Stimulated activated CD8-positive, alpha-beta memory T cell treated with anti-CD3 and anti-CD28 coated beads, Interleukin-7, amount 100 ng/mL, for 48 hours (primary cell): ENCODE results near the gene ANKMY1.

Source experiments
- DNase-seq, 2 donors: peaks; one replicate each; pipeline ENCODE4 v3.0.0-alpha.2; 2020; ENCODE audit warnings: low read depth in 1 of 2; ENCODE audit errors: extremely low read depth in 1 of 2

Gene ANKMY1

DNA sequence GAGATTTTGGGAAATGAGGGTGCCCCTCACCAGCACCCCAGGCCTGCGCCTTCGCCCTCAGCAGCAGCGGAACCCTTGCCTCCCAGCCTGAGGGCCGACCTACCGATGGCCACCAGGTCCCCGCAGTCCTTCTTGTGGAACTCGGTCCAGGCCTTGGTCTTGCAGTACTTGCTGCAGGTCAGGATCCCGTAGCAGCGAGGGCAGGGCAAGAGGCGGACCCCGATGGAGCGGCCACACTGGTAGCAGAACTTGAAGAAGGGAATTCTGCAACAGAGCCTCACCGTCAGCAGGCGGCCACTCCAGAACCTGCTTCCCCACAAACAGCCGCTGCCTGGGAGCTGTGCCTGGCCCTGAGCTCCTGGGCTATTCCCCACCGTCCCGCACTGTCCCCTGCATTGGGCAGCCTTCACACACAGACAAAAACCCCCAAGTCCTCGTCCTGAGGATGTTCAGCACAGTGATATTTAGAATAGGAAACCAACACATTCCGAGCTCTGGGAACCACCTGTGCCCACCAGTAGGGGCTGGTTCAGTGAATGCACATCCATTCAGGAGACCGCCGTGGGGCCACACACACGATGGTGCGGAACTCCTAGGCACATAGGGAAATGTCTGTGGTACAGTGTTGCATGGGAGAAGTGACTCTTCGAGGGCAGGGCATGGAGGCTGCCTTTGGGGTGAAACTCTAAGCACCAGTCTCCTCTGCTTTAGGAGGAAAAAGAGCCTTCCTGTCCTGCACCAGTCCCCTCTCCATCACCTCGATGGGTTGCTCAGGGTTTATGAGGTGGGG lies 76.8 kb downstream of the ANKMY1 start:
- DNase-seq: no peak

DNA sequence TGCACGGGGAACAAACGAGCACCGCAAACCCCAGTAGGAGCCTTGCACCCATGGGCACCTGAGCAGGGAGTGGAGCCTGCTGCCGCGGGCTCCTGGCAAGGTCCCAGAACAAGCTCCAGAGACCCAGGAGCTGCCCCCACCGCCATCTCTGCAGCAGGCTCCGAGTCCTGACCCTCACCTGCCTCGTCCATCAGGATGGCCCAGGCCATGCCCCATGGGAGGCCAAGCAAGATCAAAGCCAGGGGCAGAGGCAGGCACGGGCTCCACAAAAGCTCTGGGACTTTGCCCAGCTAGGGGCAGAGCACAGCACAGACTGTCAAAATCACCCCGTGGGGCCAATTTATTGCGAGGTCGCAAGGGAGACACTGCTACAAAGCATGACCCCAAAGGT lies 78.7 kb downstream of the ANKMY1 start:
- no peak for DNase-seq

- no peak for DNase-seq
Observed at GRCh38 chr2:240478346-240479110, 79.3 kb downstream of the ANKMY1 start.

- DNase-seq: no peak
Observed at GRCh38 chr2:240477916-240478315, 79.9 kb downstream of the ANKMY1 start.

GRCh38 chr2:240473211-240473610 lies 84.6 kb downstream of the ANKMY1 start:
- DNase-seq: no peak

DNA sequence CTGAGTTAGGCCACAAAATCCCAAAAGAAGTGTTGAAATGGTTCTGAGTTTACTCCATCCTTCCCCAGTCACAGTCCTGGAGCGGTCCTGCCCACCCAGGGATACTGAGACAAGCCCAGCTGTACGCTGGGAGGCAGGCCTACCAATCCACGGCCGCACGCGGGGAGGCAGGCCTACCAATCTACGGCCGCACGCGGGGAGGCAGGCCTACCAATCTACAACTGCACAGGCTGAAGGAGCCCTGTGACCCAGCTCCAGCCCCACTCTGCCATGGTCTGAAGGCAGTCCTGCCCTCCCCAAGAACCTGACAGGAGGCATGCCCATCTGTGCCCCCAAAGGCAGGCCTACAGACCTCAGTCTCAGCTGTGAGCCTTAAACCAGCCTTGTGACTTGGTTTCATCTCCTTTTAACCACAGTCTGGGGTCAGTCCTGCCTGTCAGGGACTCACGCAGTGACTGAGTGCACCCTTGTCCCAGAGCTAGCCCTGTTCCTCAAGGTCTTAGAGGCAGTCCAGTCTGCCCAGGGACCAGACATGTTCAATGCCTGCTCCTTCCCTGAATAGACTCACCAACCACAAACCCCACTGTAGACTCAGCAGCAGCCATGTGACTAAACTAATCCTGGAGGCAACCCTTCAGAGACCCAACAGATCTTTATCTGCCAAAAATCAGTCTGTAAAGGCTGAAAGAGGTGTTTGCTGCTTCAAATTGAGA lies 85.6 kb downstream of the ANKMY1 start:
- no peak for DNase-seq

GRCh38 chr2:240469740-240470139 lies 88.0 kb downstream of the ANKMY1 start:
- no peak for DNase-seq

DNA sequence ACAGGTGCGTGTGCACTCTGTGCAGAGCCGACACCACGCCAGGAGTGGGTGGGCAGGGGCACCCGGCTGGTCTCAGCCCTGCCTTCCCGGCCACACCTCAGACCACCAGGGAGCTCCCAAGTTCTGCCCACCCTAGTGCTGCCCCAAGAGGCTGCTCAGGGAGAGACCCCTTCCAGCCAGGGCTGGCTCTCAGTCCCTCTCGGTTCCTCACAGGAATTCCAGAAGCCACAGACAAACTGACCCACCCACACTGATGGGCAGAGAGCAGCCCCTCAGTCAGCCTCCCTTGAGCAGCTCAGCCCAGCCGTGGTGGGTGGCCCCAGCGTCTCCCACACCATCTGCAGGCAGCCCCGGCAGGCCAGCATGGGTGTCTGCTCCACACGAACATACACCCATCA lies 88.5 kb downstream of the ANKMY1 start:
- DNase-seq: no peak

GRCh38 chr2:240468303-240469238 lies 89.2 kb downstream of the ANKMY1 start:
- DNase-seq: no peak

- no peak for DNase-seq
Observed at GRCh38 chr2:240467659-240468302, 90.0 kb downstream of the ANKMY1 start.

GRCh38 chr2:240467149-240467642 lies 90.6 kb downstream of the ANKMY1 start:
- no peak for DNase-seq

DNA sequence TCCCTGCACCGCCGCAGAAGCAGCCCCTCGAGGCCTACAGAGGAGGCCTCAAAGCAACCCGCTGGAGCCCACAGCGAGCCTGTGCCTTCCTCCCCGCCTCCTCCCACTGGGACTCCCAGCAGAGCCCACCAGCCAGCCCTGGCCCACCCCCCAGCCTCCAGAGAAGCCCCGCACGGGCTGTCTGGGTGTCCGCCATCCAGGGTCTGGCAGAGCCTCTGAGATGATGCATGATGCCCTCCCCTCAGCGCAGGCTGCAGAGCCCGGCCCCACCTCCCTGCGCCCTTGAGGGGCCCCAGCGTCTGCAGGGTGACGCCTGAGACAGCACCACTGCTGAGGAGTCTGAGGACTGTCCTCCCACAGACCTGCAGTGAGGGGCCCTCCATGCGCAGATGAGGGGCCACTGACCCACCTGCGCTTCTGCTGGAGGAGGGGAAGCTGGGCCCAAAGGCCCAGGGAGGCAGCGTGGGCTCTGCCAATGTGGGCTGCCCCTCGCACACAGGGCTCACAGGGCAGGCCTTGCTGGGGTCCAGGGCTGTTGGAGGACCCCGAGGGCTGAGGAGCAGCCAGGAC lies 91.1 kb downstream of the ANKMY1 start:
- DNase-seq: no peak

DNA sequence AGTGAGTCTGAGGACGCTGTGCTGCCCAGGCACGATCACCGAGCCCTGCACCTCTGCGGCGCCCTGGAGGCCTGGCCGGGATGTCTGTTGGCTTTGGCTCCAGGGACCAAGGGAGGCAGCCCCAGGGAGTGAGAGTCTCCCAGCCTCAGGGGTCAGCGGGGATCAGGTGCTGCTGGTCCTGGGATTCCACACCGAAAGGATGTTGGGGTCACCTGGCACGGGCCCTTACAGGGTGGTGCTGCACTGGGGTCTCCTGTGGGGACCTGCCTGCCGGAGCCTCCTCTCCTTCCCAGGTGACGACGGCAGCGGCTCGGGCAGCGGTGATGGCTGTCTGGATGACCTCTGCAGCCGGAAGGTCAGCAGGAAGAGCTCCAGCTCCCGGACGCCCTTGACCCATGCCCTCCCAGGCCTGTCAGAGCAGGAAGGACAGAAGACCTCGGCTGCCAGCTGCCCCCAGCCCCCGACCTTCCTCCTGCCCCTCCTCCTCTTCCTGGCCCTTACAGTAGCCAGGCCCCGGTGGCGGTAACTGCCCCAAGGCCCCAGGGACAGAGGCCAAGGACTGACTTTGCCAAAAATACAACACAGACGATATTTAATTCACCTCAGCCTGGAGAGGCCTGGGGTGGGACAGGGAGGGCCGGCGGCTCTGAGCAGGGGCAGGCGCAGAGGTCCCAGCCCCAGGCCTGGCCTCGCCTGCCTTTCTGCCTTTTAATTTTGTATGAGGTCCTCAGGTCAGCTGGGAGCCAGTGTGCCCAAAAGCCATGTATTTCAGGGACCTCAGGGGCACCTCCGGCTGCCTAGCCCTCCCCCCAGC lies 91.8 kb downstream of the ANKMY1 start:
- no peak for DNase-seq

DNA sequence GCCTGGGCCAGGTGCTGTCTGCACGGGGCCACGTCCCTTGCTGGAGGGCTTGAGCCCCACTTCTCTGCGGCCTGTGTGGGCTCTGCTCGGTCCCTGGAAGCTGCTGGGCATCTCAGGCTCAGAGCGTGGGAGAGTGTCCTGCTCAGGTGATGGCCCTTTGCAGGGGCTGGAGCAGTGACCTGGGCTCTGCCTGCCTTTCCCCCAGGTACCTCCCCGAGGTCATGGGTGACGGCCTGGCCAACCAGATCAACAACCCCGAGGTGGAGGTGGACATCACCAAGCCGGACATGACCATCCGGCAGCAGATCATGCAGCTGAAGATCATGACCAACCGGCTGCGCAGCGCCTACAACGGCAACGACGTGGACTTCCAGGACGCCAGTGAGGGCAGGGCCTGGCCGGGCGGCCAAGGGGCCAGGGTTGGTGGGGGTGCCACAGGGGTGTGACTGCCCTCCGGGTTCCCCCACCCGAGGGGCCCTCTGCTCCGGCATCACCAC lies 92.5 kb downstream of the ANKMY1 start:
- no peak for DNase-seq

DNA sequence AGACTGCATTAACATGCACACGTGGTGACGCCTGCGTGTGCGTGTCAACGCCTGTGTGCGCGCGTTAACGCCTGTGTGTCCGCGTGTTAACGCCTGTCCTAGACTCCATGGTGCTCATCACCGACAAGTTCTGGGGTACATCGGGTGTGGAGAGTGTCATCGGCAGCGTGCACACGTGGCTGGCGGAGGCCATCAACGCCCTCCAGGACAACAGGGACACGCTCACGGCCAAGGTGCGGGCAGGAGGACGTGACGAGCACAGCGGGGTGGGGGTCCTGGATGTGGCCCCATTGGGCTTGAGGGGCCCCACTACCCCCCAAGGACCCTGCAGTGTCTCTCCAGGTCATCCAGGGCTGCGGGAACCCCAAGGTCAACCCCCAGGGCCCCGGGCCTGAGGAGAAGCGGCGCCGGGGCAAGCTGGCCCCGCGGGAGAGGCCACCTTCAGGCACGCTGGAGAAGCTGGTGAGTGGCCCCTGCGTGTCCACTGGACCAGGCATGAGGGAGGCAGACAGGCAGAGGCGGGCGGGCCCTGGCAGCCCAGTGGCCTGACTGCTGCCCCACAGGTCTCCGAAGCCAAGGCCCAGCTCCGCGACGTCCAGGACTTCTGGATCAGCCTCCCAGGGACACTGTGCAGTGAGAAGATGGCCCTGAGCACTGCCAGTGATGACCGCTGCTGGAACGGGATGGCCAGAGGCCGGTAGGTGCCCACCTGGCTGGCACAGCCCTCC lies 93.1 kb downstream of the ANKMY1 start:
- DNase-seq: no peak

- DNase-seq: no peak
Observed at GRCh38 chr2:240463866-240464481, 93.8 kb downstream of the ANKMY1 start.

DNA sequence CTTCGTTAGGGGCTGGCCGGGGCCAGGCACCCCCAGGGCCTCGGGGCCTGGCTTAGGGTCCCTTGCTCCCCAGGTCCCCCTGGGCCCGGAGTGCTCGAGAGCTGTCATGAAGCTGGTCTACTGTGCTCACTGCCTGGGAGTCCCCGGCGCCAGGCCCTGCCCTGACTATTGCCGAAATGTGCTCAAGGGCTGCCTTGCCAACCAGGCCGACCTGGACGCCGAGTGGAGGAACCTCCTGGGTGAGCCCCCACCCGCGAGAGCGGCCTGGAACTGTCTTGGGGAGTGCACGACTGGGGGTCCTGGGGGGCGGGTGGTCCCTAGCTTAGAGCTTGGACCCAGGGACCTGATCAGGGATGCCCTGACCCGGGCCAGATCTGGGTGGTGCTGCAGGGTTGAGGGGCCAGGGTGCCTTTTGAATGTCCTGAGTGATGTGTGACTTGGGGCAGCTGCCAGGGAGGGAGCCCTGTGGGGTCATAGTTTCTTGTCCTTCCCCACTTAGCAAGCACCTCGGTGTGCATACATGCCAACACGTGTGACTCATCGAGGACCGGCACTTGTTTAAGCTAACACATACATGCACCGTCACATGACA lies 94.4 kb downstream of the ANKMY1 start:
- no peak for DNase-seq
